GM23338 (cell line): ENCODE results near the gene AHCY. TPM values are rescaled to one million over a fixed set of nuclear protein-coding genes. Genes with fewer than 3 reads are reported as not detected.
A peak's percentile ranks its signal among the peaks of the same experiment; 100 is the strongest.
"Not testable (repeated sequence)": the region's sequence is repeated elsewhere in the genome, so short reads cannot be mapped to it uniquely, and the experiment has no call there.

Experiments
- ATAC-seq: fragments of 200-7000 bp; cut with Tn5 transposase; 3 replicates; pipeline ENCODE4 v1.9.1; 2020
- DNase-seq: peaks from one replicate; pipeline ENCODE4 v3.0.0-alpha.2; 2015; ENCODE audit warnings: low spot score
- H2AFZ ChIP-seq: fragments of 200-600 bp; sonication (generic); 2 replicates; pipeline ENCODE4 v1.8.0; 2016; ENCODE audit warnings: antibody characterized with exemption, mild to moderate bottlenecking, moderate library complexity
- H3F3A ChIP-seq: fragments of 200-600 bp; sonication (generic); replicated peaks from 2 replicates; pipeline ENCODE4 v1.8.0; 2017; ENCODE audit warnings: antibody characterized with exemption, mixed run types, low read depth
- H3K27ac ChIP-seq: fragments of 200-600 bp; sonication (generic); 2 replicates; pipeline ENCODE4 v1.6.1; 2016; ENCODE audit warnings: low read depth
- H3K27me3 ChIP-seq: fragments of 200-600 bp; sonication (generic); 2 replicates; pipeline ENCODE4 v1.8.0; 2016; ENCODE audit warnings: mild to moderate bottlenecking, mixed run types, moderate library complexity; ENCODE audit not compliant: insufficient read depth
- H3K36me3 ChIP-seq: fragments of 200-600 bp; sonication (generic); 2 replicates; pipeline ENCODE4 v1.8.0; 2016; ENCODE audit warnings: mild to moderate bottlenecking; ENCODE audit not compliant: insufficient read depth
- H3K4me1 ChIP-seq: fragments of 200-600 bp; sonication (generic); 2 replicates; pipeline ENCODE4 v1.8.0; 2016; ENCODE audit warnings: mild to moderate bottlenecking, moderate library complexity; ENCODE audit not compliant: insufficient read depth
- H3K4me2 ChIP-seq: fragments of 200-600 bp; sonication (generic); 2 replicates; pipeline ENCODE4 v1.7.1; 2017; ENCODE audit warnings: mixed run types
- H3K4me3 ChIP-seq: fragments of 200-600 bp; sonication (generic); 2 replicates; pipeline ENCODE4 v1.6.1; 2016; ENCODE audit warnings: mixed run types
- H3K79me2 ChIP-seq: fragments of 200-600 bp; sonication (generic); replicated peaks from 2 replicates; pipeline ENCODE4 v1.8.0; 2017; ENCODE audit warnings: mild to moderate bottlenecking; ENCODE audit not compliant: insufficient read depth
- H3K9me2 ChIP-seq: fragments of 200-600 bp; sonication (generic); 2 replicates; pipeline ENCODE4 v1.8.0; 2017; ENCODE audit not compliant: insufficient read depth
- H4K20me1 ChIP-seq: fragments of 200-600 bp; sonication (generic); replicated peaks from 2 replicates; pipeline ENCODE4 v1.8.0; 2017; ENCODE audit warnings: mild to moderate bottlenecking; ENCODE audit not compliant: insufficient read depth
- H3K27ac Mint-ChIP-seq: 2 replicates; pipeline ENCODE4 v1.8.0; 2020; ENCODE audit warnings: inconsistent platforms, mild to moderate bottlenecking, moderate library complexity, mixed read lengths
- H3K27me3 Mint-ChIP-seq: 3 replicates; pipeline ENCODE4 v1.8.0; 2022; ENCODE audit warnings: low read depth, mild to moderate bottlenecking, moderate library complexity, mixed read lengths, inconsistent platforms; ENCODE audit not compliant: insufficient read depth, poor library complexity
- H3K36me3 Mint-ChIP-seq: 3 replicates; pipeline ENCODE4 v1.8.0; 2021; ENCODE audit warnings: low read depth, mild to moderate bottlenecking, inconsistent platforms, moderate library complexity, mixed read lengths
- H3K4me1 Mint-ChIP-seq: 3 replicates; pipeline ENCODE4 v1.8.0; 2020; ENCODE audit warnings: mild to moderate bottlenecking, inconsistent platforms, mixed read lengths
- H3K4me3 Mint-ChIP-seq: 3 replicates; pipeline ENCODE4 v1.8.0; 2021; ENCODE audit warnings: moderate library complexity, mild to moderate bottlenecking, inconsistent platforms, mixed read lengths
- H3K9me3 Mint-ChIP-seq: 3 replicates; pipeline ENCODE4 v1.8.0; 2020; ENCODE audit warnings: moderate library complexity, mild to moderate bottlenecking, inconsistent platforms, mixed read lengths
- CTCF ChIP-seq, 2 experiments: fragments of 200-600 bp in 1 of 2; sonication (generic) in 1 of 2; conservative IDR thresholded peaks; 2 replicates each; pipeline versions ENCODE4 v1.5.1 to v1.6.1; 2016 to 2017; ENCODE audit warnings: antibody characterized with exemption in 2 of 2, low read depth in 2 of 2, mild to moderate bottlenecking in 2 of 2, moderate library complexity in 1 of 2
- EZH2phosphoT487 ChIP-seq: fragments of 200-600 bp; sonication (generic); IDR thresholded peaks from one replicate; pipeline ENCODE4 v1.8.1; 2018; ENCODE audit warnings: antibody characterized with exemption; ENCODE audit not compliant: unreplicated experiment
- JUNB ChIP-seq: IDR thresholded peaks from one replicate; pipeline ENCODE4 v1.6.1; 2016; ENCODE audit warnings: antibody characterized with exemption; ENCODE audit not compliant: unreplicated experiment
- NANOG ChIP-seq: IDR thresholded peaks from 2 replicates; pipeline ENCODE4 v1.6.1; 2016; ENCODE audit warnings: antibody characterized with exemption, borderline replicate concordance
- REST ChIP-seq: IDR thresholded peaks from one replicate; pipeline ENCODE4 v1.6.1; 2018; ENCODE audit warnings: antibody characterized with exemption; ENCODE audit not compliant: unreplicated experiment
- polyA plus RNA-seq: library from polyadenylated mRNA; unstranded; fragments of >200 nt; fragmentation: Nextera tagmentation; extraction: Ambion mirVana; gene quantifications from 2 replicates; pipeline ENCODE4 v1.2.1, GENCODE V29; 2016
- total RNA-seq: library from RNA; depleted of rRNA; stranded (reverse); fragments of >200 nt; shearing (Covaris generic); gene quantifications from 2 replicates; pipeline ENCODE4 v1.2.3, GENCODE V29; 2014

Gene AHCY
- total and polyA plus RNA-seq, 2 experiments from 2014 or later = 138 to 423 TPM

GRCh38 chr20:34268145-34268544 is 35.0 kb downstream of the AHCY start:
- H3K9me2 ChIP-seq = no peaks in the 10 kb centered on the region
- Mint-ChIP-seq H3K27ac (no peak overlapping the region), H3K36me3 (0 out of 3 replicates have a peak, but pooled peaks cover under 1% of the 10 kb centered on the region), H3K4me1 (peaks cover 2% of the 10 kb centered on the region; the same call in 2 of the 3 replicates), H3K27me3 (peaks cover 9% of the 10 kb centered on the region), H3K9me3 (no peaks in the 10 kb centered on the region), H3K4me3 (peak overlapping the region; percentile 50; the same call in 2 of the 3 replicates)
- H3K4me1 ChIP-seq = no peaks in the 10 kb centered on the region; the same call in 1 of the 2 replicates
- DNase-seq = no peak
- no peak overlapping the region for H2AFZ ChIP-seq
- H3K27me3 ChIP-seq = peaks cover 10% of the 10 kb centered on the region; the same call in 1 of the 2 replicates
- no peak; the same call in 2 of the 3 replicates for ATAC-seq
- no peak for TF ChIP-seq CTCF (conservative IDR thresholded peaks at IDR 0.05; ENCODE audit: low read depth in 2 of 2)
- TF ChIP-seq EZH2phosphoT487 = no peak
- H3K4me3 ChIP-seq = no peak overlapping the region
- H3K27ac ChIP-seq = no peak overlapping the region
- no peaks in the 10 kb centered on the region for H3K79me2 ChIP-seq
- H4K20me1 ChIP-seq = peaks cover 9% of the 10 kb centered on the region; the same call in 1 of the 2 replicates
- H3K36me3 ChIP-seq = no peaks in the 10 kb centered on the region
- H3F3A ChIP-seq = peaks cover 7% of the 10 kb centered on the region; the same call in 1 of the 2 replicates
- H3K4me2 ChIP-seq = peak overlapping the region; percentile 80

GRCh38 chr20:34264141-34264540 is 39.0 kb downstream of the AHCY start:
- Histone ChIP-seq H3K79me2 (no peaks in the 10 kb centered on the region), H3K27me3 (peaks cover 10% of the 10 kb centered on the region; the same call in 1 of the 2 replicates), H3K27ac (no peak overlapping the region), H2AFZ (no peak overlapping the region), H4K20me1 (no peaks in the 10 kb centered on the region), H3K4me2 (no peak overlapping the region), H3K4me3 (no peak overlapping the region), H3F3A (no peaks in the 10 kb centered on the region), H3K4me1 (no peaks in the 10 kb centered on the region; the same call in 1 of the 2 replicates), H3K36me3 (no peaks in the 10 kb centered on the region), H3K9me2 (no peaks in the 10 kb centered on the region)
- peaks cover 7% of the 10 kb centered on the region for H3K27me3 Mint-ChIP-seq
- no peak for TF ChIP-seq JUNB
- TF ChIP-seq REST = no peak
- no peak for TF ChIP-seq CTCF (conservative IDR thresholded peaks at IDR 0.05; ENCODE audit: low read depth in 2 of 2)
- TF ChIP-seq NANOG = no peak
- no peaks in the 10 kb centered on the region for H3K36me3 Mint-ChIP-seq
- DNase-seq (no peak), ATAC-seq (no peak)
- H3K4me3 Mint-ChIP-seq = no peak overlapping the region
- no peak overlapping the region for H3K27ac Mint-ChIP-seq
- peaks cover 2% of the 10 kb centered on the region; the same call in 2 of the 3 replicates for H3K4me1 Mint-ChIP-seq
- no peaks in the 10 kb centered on the region for H3K9me3 Mint-ChIP-seq

- H3F3A ChIP-seq, H3K79me2 ChIP-seq, H3K4me1 ChIP-seq, H3K4me1 Mint-ChIP-seq, H3K27ac Mint-ChIP-seq, H3K27ac ChIP-seq, H3K4me3 Mint-ChIP-seq, H3K27me3 Mint-ChIP-seq, DNase-seq, ATAC-seq, H3K9me2 ChIP-seq, H3K4me3 ChIP-seq, H3K36me3 ChIP-seq, H4K20me1 ChIP-seq, H3K9me3 Mint-ChIP-seq, H3K27me3 ChIP-seq, H2AFZ ChIP-seq, H3K36me3 Mint-ChIP-seq, H3K4me2 ChIP-seq: not testable (repeated sequence)
Observed at GRCh38 chr20:34263468-34263867, 39.7 kb downstream of the AHCY start.
